ENCODE data around the gene TPCN2.

Gene TPCN2

DNA sequence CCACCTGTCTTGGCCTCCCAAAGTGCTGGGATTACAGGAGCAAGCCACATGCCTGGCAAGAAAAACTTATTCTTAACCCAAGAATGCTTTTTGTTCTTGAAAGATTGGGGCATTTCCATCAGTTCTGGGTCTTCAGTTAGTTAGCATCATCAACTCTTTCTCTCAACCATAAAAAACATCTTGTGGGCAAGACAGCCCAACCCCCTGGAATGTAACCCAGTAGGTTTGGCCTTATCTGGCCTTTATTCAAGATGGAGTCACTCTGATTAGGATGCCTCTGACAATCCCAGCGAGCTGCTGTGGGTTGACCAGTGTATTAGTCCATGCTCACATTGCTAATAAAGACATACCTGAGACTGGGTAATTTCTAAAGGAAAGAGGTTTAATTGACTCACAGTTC lies 9.2 kb upstream of the TPCN2 start:
- DNase-seq, result no peak

DNA sequence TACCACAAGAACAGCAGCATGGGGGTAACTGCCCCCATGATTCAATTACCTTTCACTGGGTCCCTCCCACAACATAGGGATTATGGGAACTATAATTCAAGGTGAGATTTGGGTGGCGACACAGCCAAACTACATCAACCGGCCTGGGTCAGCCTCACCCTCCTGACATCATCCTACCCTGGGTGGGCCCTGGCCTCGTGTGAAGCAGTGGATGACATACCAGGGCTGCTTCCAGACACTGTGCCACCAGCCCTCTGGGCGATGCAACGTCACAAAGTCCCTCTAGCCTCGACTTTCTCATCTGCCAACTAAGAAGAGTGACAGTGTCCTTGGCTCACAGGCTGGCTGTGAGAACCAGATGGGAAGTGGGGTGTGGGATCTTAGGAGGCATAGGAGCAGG lies 8.7 kb upstream of the TPCN2 start:
- no peak for DNase-seq

DNA sequence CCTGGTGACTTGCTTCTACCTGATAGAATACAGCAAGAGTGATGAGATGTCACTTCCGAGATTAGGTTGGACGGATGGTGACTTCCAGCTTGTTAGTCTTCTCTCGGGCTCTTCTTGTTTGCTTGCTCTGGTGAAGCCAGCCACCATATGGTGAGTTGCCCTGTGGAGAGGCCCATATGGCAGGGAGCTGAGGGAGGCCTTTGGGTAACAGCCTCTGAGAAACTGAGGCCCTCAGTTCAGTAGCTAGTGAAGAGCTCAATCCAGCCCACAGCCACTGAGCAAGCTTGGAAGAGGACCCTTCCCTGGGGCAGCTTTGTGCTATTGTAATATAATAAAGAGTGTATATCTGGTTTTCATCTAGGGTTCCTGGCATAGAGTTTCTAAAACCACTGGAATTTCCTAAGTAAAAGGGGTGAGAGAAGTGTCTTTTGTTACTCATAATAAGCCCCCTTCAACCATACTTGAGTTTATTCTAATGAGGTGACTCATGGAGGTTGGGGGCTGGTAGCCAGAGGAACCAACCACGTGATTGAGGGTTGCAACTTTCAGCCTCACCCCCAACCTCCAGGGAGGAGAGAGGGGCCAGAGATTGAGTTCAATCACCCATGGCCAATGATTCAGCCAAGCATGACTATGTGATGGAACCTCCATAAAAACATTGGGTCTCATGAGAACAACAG lies 8.0 kb upstream of the TPCN2 start:
- DNase-seq, result no peak

- DNase-seq, result no peak
These were observed 7.2 kb upstream of the TPCN2 start for GRCh38 chr11:69041516-69041915.

- no peak for DNase-seq
These were observed 4.4 kb upstream of the TPCN2 start for GRCh38 chr11:69044111-69045013.

- no peak for DNase-seq
These were observed 570 bp upstream of the TPCN2 start for GRCh38 chr11:69048031-69048693.

- DNase-seq, result no peak
These were observed 747 bp downstream of the TPCN2 start for GRCh38 chr11:69049490-69049867.

DNA sequence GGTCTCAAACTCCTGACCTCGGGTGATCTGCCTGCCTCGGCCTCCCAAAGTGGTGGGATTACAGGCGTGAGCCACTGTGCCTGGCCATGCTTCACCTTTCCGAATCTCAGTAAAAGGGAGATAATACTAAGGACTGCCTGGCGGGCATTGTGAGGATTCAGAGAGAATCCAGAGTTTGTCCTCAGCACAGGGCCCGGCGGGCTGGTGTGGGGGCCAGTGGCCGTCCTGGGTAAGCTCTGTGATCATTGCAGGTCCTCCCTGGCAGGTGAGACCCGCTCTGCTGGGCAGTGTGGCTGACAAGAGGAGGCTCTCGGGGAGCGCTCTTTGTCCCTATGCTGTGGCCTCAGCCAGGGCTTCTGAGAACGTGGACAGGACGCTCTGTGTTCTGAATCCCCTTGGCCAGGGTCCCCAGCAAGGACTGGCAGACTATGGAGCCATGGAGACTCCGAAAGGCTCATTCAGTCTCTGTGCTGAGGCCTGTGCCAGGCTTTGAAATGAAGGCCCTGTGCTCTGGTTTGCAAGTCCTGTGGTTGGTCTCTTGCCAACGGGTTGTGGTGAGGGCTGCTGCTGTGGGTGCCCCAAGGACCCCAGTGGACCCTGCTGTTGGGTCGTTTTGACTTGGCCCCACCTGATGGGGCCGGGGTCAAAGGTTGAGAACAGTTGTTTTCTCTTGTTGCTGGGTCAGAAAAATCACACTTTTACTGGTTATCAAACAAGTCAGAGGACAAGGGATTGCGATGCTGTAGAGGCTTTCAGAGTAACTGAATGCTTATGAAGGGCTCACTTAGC lies 2.1 kb downstream of the TPCN2 start:
- DNase-seq, result no peak

DNA sequence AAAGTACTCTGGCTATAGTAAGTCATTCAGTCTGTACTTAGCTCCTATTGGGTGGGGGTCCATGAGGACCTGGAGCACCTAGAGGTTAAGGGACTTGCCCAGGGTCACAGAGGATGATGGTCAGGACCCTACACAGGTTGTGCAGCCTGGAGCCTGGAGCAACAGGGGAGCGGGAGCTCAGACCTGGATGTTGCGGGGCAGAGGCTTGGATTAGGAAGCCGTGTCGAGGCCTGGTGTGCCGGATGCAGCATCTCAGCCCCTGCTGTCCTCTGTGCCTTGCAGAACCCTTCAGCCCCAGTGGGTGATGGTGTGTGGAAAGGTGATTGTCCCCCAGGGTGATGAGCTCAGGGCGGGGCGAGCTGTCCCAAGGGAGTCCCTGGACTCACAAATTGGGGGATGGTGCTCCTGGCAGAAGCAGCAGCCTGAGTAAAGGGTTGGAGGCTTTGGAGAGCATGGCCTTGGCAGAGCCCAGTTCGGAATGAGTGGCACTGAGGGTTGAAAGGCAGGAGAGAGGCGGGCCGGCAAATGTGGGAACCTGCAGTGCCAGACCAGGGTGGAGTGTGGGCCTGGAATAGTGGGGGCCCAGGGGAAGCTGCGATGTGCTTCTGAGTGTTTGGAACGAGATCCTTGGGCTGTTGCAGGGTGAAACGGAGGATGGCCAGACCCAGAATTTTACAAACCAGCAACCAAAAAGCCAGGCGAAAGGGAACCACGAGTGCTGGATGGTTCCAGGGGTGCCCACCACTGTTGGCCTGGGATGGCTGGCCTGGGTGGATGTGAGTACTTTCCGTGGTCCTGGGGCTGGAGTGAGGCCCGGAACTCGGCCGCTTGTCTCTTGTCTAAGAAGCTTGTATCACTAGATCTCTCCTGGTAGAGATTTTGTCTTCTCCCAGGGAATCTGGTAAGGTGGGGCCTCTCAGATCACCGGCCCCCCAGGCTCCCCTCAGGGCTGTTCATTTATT lies 2.9 kb downstream of the TPCN2 start:
- no peak for DNase-seq

DNA sequence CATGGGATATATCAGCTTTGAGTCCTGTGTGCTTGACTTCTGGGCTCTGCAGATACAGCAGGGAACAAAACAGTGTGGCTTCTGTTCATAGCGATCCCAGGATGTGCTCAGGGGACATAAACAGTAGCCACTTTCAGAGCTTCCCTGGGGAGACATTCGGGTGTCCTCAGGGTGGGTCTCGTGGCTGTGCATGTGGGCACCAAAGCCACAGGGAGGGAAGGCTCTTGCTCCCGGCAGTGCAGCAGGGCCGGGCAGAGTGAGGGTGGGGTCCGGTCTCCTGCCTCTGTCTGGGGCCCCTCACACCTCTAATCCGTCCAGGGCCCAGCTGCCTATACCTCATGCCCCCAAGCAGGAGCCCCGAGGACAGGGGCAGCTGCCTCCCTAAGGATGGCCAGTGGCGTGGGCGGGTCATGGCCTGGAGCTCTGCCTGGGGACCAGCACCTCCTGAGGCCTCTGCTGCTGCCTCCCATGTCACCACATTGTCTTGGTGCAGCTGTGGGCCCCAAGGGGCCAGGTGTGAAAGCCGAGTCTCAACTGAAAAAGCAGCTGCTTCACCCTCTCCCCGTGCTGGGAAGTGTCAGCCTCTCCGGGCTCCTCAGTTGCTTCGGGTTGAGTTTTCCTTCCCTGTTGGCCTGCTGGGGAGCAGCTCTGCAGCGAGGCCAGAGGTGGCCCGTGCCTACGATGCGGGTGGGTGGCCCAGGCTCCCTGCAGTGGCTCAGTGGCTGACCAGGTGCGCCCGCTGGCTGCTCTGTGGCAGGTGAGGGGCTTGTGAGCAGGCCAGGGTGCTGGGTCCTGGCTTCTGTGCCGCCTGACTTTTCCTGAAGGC lies 3.8 kb downstream of the TPCN2 start:
- no peak for DNase-seq

DNA sequence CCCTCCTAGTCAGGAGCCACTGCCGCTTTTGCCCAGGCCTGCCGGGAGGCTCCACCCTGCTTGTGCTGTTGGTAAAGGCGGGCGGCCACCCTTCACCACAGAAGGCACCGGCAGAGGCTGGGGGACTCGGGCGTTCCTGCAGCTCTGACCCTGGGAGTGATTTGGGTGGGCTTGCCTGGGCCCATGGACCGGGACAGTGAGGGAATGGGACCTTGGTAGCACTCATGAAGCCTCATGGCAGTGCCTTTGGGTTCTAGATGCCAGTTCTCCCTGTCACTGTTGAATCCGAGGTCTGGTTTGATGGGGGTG lies 4.4 kb downstream of the TPCN2 start:
- no peak for DNase-seq

- no peak for DNase-seq
These were observed 5.0 kb downstream of the TPCN2 start for GRCh38 chr11:69053546-69054396.

DNA sequence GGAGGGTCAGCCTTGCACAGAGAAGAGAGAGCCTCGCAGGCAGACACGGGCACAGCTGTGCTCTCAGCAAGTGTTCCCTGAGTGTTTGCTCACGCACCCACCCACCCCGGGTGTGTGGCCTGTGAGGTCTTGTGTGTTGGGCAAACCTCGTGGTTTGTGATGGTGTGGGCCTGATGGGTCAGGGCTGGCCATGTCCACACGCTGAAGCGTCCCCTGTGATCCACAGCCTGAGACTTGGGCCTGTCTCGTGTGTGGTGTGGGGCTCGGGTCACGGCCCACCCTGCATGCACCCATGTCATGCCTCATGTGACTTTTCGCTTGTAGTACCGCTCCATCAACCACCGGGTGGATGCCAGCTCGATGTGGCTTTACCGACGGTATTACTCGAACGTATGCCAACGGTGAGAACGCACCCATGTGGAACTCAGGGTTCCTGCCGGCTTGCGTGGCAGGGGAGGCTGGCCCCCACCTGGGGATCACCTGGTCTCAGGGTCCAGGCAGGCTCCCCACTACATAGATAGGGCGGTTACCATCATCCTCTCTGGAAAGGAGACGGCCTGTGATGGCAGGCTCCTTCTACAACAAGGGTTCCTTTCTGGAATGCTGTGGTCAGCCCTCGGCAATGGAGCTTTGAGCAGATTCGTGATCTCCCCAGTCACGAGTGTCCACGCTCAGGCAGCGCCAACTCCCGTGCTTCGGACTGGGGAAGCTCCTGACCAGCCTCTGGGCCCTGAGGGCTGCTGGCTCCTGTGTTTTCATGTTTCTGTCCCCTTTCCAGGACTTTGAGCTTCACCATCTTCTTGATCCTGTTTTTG lies 5.9 kb downstream of the TPCN2 start:
- no peak for DNase-seq

DNA sequence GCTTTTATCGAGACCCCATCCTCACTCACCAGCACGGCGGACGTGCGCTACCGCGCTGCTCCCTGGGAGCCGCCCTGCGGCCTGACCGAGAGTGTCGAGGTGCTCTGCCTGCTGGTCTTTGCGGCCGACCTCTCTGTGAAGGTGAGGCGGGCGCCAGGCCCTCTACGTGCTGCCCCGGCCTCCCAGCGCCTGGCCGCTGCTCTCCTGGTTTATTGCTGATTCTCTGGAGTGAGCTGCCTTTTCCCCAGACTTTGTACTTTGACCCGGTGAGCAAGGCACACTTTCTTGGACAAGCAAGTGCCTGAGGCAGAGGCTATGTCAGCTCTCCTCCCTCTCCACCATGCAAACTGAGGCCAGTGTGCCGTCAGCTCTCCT lies 6.5 kb downstream of the TPCN2 start:
- no peak for DNase-seq

DNA sequence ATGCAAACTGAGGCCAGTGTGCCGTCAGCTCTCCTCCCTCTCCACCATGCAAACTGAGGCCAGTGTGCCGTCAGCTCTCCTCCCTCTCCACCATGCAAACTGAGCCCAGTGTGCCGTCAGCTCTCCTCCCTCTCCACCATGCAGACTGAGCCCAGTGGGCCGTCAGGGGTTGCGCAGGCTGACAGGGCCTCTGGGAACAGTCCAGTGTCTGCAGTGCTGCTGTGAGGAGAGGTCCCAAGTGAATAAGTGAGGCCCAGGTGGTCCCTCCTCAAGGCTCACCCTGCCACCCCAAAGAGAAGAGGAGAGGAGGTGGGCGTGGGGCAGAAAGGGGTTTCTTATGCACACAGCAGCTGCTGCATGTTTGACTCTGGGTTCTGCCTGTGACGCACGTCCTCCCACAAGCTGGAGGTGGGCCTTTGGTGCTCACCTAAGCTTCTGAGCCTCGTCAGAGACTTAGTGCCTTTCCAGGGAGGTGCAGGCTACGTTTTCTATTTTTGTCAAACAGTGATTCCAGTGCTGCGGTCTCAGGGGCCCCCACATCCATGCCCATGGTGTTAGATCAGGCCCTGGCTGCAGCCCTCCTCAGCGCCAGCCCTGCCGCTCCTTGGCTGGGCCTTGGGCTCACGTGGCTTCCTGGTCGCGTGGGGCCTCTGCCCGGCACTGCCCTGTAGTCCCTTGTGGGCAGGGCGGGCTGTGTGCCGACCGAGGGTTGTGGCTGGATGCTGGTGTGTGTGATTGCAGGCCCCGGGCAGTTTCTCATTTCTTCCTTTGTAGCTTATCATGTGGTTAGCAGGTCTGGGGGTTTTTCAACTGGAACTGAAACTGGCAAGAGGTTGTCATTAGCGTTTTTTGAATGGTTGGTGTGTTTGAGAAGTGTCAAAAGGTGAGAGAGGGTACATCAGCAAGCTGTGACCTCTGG lies 7.1 kb downstream of the TPCN2 start:
- DNase-seq, result no peak

DNA sequence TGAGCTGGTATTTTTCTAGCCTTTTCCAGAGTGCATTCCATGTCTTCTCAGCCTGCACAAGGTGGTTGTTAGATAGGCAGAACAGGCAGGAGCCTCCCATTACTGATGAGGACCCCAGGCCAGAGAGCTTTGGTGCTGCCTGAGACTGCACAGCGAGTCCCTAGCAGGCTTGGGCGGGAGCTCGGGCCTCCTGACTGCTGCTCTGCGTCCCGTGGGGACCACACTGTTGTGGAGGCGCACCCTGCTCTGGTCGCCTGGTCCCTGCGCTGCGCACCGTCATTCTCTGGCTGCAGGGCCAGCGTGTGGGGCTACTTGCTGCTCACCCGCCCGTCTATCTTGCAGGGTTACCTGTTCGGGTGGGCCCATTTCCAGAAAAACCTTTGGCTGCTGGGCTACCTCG lies 8.5 kb downstream of the TPCN2 start:
- no peak for DNase-seq

- DNase-seq, result no peak
These were observed 9.1 kb downstream of the TPCN2 start for GRCh38 chr11:69057801-69058200.

All from GOT3 (cell line).